ENCODE measurements around the gene TIMP2. TPM values are rescaled to one million over a fixed set of nuclear protein-coding genes. Genes with fewer than 3 reads are reported as not detected.

TIMP2 gene
- total and polyA plus RNA-seq, 2 of the 8 experiments (the other 6 are each of a cell fraction or from before 2014, with no cell fraction given), result 18.2 to 43.3 TPM

DNA sequence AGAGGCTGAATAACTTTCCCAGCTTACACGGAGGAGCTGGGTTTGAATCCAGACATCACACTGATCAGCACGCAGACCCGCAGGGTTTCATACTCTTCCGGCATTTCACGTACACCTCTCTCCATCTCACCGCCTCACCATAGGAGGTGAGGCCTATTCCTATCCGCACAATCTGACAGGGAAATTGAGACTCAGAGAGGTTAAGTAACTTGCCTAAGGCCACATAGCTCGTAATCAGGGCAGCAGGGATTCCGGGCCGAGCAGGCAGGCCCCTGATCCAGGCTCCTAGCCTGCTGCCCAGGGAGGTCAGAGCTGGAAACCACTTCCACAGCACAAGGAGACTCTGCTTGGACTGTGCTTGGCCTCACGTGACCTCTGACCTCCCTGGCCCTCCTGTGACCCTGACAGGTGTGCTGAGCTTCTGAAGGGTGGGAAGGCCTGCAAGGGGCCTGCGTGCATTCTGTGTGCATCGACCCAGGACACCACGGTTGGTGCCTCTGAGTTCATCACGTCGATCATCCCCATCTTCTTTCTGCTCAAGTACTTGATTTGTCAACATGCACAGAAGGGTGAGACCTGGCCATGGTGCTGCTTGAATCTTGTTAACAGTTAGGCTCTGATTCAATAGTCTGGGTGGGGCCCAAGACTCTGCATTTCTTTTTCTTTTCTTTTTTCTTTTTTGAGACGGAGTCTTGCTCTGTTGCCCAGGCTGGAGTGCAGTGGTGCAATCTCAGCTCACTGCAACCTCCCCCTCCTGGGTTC, 26.9 kb downstream of the TIMP2 start:
- no peak overlapping the region for H2BK12ac ChIP-seq (ENCODE audit: low read depth, low read length)
- H2AK5ac ChIP-seq (ENCODE audit: low read depth, low read length), result no peak overlapping the region
- TF ChIP-seq ZNF274 (IDR thresholded peaks at IDR 0.05; ENCODE audit: borderline replicate concordance, extremely low read depth, low read length) (no peak), NRF1 (IDR thresholded peaks at IDR 0.05; ENCODE audit: low read depth, low read length) (no peak), RFX5 (IDR thresholded peaks at IDR 0.05; ENCODE audit: borderline replicate concordance, low read depth, low read length) (no peak), HDAC6 (IDR thresholded peaks at IDR 0.05; ENCODE audit: low read depth, low read length) (no peak), CREB1 (IDR thresholded peaks at IDR 0.05) (no peak)
- TF ChIP-seq, protein P1, sequence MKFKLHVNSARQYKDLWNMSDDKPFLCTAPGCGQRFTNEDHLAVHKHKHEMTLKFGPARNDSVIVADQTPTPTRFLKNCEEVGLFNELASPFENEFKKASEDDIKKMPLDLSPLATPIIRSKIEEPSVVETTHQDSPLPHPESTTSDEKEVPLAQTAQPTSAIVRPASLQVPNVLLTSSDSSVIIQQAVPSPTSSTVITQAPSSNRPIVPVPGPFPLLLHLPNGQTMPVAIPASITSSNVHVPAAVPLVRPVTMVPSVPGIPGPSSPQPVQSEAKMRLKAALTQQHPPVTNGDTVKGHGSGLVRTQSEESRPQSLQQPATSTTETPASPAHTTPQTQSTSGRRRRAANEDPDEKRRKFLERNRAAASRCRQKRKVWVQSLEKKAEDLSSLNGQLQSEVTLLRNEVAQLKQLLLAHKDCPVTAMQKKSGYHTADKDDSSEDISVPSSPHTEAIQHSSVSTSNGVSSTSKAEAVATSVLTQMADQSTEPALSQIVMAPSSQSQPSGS (IDR thresholded peaks at IDR 0.05; ENCODE audit: low read length), result no peak
- no peak overlapping the region for H4K5ac ChIP-seq (ENCODE audit: insufficient read length, low read depth, low read length)
- no peak overlapping the region for H3K14ac ChIP-seq (ENCODE audit: insufficient read length)
- no peak overlapping the region for H2AFZ ChIP-seq (ENCODE audit: low read length)
- FAIRE-seq (no peak), DNase-seq (ENCODE audit: low read depth in 1 of 2, low spot score in 2 of 2) (no peak)
- no peak overlapping the region for H3K56ac ChIP-seq (replicated peaks; ENCODE audit: insufficient read length, low read depth, low read length)
- no peak overlapping the region for H4K91ac ChIP-seq (replicated peaks; ENCODE audit: insufficient read length, low read length)
- no peaks in the 10 kb centered on the region for H3K9me3 ChIP-seq (ENCODE audit: insufficient read depth in 2 of 2, low read depth in 1 of 2, low read length in 1 of 2)
- H3K27ac ChIP-seq (ENCODE audit: low read depth, low read length), result no peak overlapping the region
- H3K4me3 ChIP-seq (ENCODE audit: extremely low read depth in 1 of 4, insufficient read depth in 2 of 4, low read depth in 3 of 4, low read length in 4 of 4), result no peak overlapping the region
- H3K23me2 ChIP-seq (ENCODE audit: low read depth, low read length), result no peaks in the 10 kb centered on the region
- no peak overlapping the region for H3K4me2 ChIP-seq (ENCODE audit: insufficient read depth in 1 of 2, low read depth in 2 of 2, low read length in 2 of 2)
- peaks cover 0 to 3% (median 0%) of the 10 kb centered on the region in 4 experiments; a peak in 4 of 8 replicates for H3K36me3 ChIP-seq (ENCODE audit: control insufficient read depth in 2 of 4, insufficient read depth in 4 of 4, low read length in 3 of 4)
- CTCF ChIA-PET (ENCODE audit: partially characterized antibody), result interaction anchor here (0.7 to 3.3 kb wide), 4 partner anchors 18 to 128 kb away, joined by 3 to 11 read pairs (median 4); no protein-coding TSS in a partner anchor
- H2BK15ac ChIP-seq (ENCODE audit: low read length), result 0 out of 2 replicates have a peak overlapping the region, but pooled peaks have one; percentile 65
- POLR2A ChIA-PET (ENCODE audit: partially characterized antibody), result interaction anchor here (0.6 to 2.9 kb wide), 4 partner anchors 16 to 166 kb away, joined by 3 to 12 read pairs (median 4); partner anchors contain the start of gene TIMP2
- H3K9ac ChIP-seq (replicated peaks in 1 of 4; ENCODE audit: extremely low read depth in 1 of 4, low read depth in 3 of 4, low read length in 3 of 4), result no peak overlapping the region
- no peak overlapping the region; the same call in 1 of the 2 replicates for H2BK5ac ChIP-seq (ENCODE audit: low read depth, low read length)
- H3K18ac ChIP-seq (ENCODE audit: extremely low read depth, low read length), result peak overlapping the region; percentile 3; the same call in 1 of the 2 replicates
- H3K4me1 ChIP-seq (replicated peaks in 1 of 4; ENCODE audit: control insufficient read depth in 3 of 4, insufficient read depth in 4 of 4, low read length in 3 of 4), result peaks cover 4 to 29% (median 17%) of the 10 kb centered on the region in 4 experiments
- peaks cover 0 to 41% of the 10 kb centered on the region in 2 experiments; a peak in 2 of 4 replicates for H3K79me2 ChIP-seq (ENCODE audit: control insufficient read depth in 1 of 2, insufficient read depth in 2 of 2, low read length in 2 of 2)
- H4K8ac ChIP-seq (ENCODE audit: extremely low read depth, insufficient read depth, low read length), result peak overlapping the region; percentile 19; the same call in 1 of the 2 replicates
- no peak overlapping the region for H2BK120ac ChIP-seq (replicated peaks; ENCODE audit: low read depth, low read length)
- H4K20me1 ChIP-seq (replicated peaks in 1 of 2; ENCODE audit: control insufficient read depth in 1 of 2, insufficient read depth in 2 of 2, low read length in 2 of 2), result peaks cover 10 to 20% of the 10 kb centered on the region in 2 experiments
- peaks cover 10% of the 10 kb centered on the region for H3K79me1 ChIP-seq (ENCODE audit: low read depth, low read length)
- H3K27me3 ChIP-seq (replicated peaks in 1 of 4; ENCODE audit: control insufficient read depth in 3 of 4, extremely low read depth in 1 of 4, insufficient read depth in 3 of 4, low read length in 3 of 4), result no peaks in the 10 kb centered on the region
- 90% methylated on average over 17 of the region's 17 CpGs; no CpG with 5 or more reads in 1 of the 2 experiments for WGBS, 2 experiments (ENCODE audit: extremely low coverage in 1 of 2, insufficient coverage in 1 of 2, insufficient read length in 1 of 2, insufficient replicate concordance in 2 of 2, low coverage in 1 of 2, low lambda C conversion rate in 2 of 2, missing lambda C conversion rate in 1 of 2)
- H3K23ac ChIP-seq (ENCODE audit: insufficient read length), result no peak overlapping the region
- no peak overlapping the region for H3K4ac ChIP-seq (replicated peaks; ENCODE audit: insufficient read length, low read depth, low read length)
- no peak overlapping the region for H2BK20ac ChIP-seq (ENCODE audit: low read length)

Data from H1 (cell line).